ENCODE results near the gene IL36B.

- TF ChIP-seq CTCF (IDR thresholded peaks at IDR 0.05; ENCODE audit: poor library complexity) (no peak), EZH2 (IDR thresholded peaks at IDR 0.05; ENCODE audit: borderline replicate concordance) (no peak), EZH2phosphoT487 (IDR thresholded peaks at IDR 0.05; ENCODE audit: low read depth, severe bottlenecking, unreplicated experiment) (no peak)
Observed at GRCh38 chr2:113085542-113085941, 32.9 kb upstream of the IL36B start.

Data from hepatocyte (in vitro differentiated cells).